Fibroblast of lung (primary cell): ENCODE data around the gene CFAP206.

Experiments used
- EZH2 ChIP-seq: IDR thresholded peaks from 2 replicates; pipeline ENCODE4 v1.5.1; 2012; ENCODE audit warnings: low read length, control low read depth, mild to moderate bottlenecking; ENCODE audit errors: missing control alignments
- TF ChIP-seq, protein P1 (sequence below), 2 donors: IDR thresholded peaks in 1 of 2; conservative IDR thresholded peaks in 1 of 2; 1 replicate in 1 of 2; 2 replicates in 1 of 2; pipeline ENCODE4 v1.5.1; 2011 to 2012; ENCODE audit warnings: low read length in 2 of 2, control low read depth in 1 of 2, inconsistent platforms in 1 of 2, low read depth in 1 of 2, mild to moderate bottlenecking in 1 of 2

DNA sequence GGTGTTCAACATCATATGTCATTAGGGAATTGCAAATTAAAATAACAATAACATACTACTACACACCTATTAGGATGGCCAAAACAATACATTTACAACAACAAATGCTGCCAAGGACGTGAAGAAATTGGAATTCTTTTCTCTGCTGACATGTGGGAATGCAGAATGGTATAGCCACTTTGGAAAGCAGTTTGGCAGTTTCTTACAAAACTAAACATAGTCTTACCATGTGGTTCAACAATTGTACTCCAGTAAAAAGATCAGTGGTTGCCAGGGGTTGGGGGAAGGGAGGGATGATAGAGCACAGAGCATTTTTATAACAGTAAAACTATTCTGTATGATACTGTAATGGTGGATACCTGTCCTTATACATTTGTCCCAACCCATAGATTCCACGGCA is 12.3 kb upstream of the CFAP206 start:
- TF ChIP-seq, protein P1, sequence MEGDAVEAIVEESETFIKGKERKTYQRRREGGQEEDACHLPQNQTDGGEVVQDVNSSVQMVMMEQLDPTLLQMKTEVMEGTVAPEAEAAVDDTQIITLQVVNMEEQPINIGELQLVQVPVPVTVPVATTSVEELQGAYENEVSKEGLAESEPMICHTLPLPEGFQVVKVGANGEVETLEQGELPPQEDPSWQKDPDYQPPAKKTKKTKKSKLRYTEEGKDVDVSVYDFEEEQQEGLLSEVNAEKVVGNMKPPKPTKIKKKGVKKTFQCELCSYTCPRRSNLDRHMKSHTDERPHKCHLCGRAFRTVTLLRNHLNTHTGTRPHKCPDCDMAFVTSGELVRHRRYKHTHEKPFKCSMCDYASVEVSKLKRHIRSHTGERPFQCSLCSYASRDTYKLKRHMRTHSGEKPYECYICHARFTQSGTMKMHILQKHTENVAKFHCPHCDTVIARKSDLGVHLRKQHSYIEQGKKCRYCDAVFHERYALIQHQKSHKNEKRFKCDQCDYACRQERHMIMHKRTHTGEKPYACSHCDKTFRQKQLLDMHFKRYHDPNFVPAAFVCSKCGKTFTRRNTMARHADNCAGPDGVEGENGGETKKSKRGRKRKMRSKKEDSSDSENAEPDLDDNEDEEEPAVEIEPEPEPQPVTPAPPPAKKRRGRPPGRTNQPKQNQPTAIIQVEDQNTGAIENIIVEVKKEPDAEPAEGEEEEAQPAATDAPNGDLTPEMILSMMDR (conservative IDR thresholded peaks at IDR 0.05 in 1 of 2, IDR thresholded peaks at IDR 0.05 in 1 of 2; ENCODE audit: low read depth in 1 of 2, low read length in 2 of 2): no peak
- no peak for TF ChIP-seq EZH2
